SIG-M5 treated with dmso at 0.1 percent for 504 hours (cell line): ENCODE data around the gene CSH1.
"Not testable (repeated sequence)": the region's sequence is repeated elsewhere in the genome, so short reads cannot be mapped to it uniquely, and the experiment has no call there.

Experiments
- DNase-seq: peaks from one replicate; lab custom pipeline; 2025; ENCODE audit not compliant: unreplicated experiment; lab: John Stamatoyannopoulos, UW

CSH1 gene

DNA sequence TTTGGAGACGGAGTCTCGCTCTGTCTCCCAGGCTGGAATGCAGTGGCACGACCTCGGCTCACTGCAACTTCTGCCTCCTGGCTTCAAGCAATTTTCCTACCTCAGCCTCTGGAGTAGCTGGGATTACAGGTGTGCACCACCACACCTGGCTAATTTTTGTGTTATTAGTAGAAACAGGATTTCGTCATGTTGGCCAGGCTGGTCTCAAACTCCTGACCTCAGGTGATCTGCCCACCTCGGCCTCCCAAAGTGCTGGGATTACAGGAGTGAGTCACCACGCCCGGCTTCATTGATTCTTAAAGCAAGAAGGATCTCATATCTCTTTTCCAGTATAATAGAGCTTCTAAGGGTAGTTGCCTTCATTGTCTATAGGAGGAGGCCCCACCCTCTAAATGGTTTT, 8.4 kb upstream of the CSH1 start:
- DNase-seq: not testable (repeated sequence)

DNA sequence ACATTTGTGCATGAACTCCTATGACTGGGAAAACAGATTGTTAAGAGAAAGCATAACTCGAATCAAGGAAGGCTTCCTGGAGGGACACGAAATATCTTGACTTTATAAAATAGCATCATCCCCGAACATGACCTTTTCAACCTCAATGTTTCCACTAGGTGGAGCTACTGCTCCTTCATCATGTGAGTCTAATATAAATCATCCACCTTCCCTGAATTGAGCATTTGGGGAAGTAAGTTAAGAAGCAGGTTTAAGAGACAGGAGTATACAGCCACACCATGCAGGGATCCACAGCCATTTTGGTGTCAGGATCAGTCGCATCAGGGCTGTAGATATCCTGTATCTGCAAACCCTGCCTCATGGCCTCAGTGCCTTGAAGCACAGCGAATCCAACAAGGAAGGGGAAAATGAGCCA, 7.4 kb upstream of the CSH1 start:
- DNase-seq: not testable (repeated sequence)

GRCh38 chr17:63901971-63902370, 5.6 kb upstream of the CSH1 start:
- not testable (repeated sequence) for DNase-seq

DNA sequence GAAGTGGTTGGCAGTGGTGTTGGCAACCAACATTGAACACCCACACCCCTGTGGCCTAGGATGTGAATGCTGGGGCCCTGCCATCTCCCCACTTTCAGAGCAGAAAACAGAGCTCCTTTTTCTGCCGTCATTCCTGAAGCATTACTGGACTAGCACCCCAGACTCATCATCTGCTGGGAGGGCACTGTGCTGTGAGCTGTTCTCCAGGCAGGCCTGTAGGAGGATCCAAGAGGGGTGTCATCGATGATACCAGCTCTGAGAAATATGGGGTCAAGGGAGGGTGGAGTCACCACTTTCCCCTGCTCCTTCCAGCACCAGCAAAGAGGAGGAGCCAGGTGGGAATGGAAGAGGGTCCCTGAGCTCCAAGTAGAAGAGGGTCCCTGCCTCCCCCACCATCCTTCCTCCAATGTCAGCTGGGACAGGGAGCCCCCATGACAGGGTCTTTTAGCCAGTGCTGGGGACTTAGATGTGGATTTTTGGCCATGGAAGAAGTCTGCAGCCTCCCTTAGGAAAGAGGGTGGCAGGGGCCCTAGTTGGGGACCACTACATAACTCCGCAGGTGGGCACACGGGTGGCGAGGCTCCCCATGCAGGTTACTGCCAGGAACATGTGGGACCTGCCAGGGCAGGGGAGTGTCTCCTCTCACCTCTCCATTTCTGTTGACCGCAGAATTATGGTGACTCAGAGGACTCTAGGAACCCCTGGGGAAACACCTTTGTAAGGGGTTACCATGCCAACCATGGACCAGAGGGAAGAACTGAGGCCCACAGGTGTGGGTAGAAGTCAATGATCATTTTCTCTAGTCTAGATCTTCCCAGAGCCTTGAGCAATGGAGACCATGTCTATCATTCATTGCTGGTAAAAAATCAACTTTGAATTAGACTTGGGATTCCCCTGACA, 2.8 kb upstream of the CSH1 start:
- DNase-seq: not testable (repeated sequence)

GRCh38 chr17:63894821-63895220, 1.6 kb downstream of the CSH1 start:
- DNase-seq: not testable (repeated sequence)

DNA sequence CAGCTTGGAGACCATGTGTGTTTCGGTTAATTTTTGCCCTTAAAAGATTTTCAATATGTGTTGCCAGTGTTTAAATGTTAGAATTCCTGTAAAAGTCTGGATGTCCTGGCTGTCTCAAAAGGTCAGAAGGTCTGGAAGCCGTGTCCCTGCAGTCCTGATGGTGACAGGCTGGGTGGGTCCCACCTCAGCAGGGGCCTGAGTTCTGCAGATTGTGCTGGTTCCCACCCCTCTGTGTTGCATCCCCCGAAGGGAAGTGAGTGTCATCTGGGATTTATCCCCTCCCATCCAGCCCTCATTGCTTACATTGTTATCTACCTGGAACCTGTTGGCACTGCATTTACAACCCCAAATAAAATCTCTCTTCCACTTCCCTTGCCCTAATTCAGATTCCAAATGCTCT, 2.4 kb downstream of the CSH1 start:
- not testable (repeated sequence) for DNase-seq

GRCh38 chr17:63892316-63893037, 3.9 kb downstream of the CSH1 start:
- not testable (repeated sequence) for DNase-seq

GRCh38 chr17:63889026-63889848, 7.1 kb downstream of the CSH1 start:
- peak; percentile 44 for DNase-seq

- DNase-seq: not testable (repeated sequence)
These were observed 11.3 kb downstream of the CSH1 start for GRCh38 chr17:63885119-63885518.

DNA sequence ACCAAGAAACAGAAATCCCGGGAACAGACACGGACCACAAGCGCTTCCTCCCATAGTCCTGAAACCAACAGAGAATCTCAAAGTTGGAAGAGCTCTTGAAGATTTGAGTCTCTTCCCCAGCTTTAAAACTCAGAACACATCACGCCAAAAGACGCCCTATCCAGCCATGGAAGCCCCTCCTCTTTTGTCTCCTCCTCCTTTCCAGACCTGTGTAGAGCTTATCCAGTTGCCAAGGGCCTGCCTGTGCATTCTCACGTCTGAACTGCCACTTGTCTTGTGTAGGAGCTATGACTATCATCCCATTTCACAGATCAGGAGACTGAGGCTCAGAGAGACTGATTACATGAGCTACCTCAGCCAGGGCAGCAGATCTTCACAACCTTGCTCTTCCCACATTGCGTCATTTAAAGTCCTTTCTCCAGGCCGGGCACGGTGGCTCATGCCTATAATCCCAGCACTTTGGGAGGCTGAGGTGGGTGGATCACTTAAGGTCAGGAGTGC, 13.7 kb downstream of the CSH1 start:
- DNase-seq: not testable (repeated sequence)

DNA sequence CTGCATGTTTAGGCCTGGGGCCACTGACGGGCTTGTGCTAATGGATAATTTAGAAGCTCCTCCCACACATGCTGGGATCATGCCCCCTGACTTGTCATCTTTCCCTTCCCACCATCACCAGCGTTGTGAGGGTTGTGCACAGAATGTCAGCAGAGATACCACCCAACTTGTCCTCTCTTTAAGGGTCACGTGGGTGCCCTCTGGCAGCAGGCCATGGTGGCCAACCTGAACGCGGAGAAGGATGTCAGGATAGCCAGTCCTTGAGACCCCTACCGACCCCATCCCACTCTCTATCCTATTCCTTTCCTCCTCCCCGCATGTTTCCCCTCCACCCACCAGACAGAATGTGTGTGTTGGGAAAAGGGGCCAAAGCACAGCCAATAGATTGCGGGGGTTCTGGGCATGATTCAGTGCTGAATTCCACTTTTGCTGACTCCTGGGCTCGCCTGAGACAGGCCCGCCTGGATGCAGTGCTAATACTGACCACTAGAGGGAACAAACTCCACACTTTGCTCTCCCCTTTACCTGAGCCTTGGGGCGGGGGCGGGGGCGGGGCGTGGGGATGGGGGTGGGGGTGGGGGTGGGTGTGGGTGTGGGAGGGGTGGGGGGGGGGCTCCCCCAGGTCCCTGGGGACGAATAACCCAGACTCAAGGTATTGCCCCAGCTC, 14.3 kb downstream of the CSH1 start, which contains the start of gene GH2:
Gene GH2, minus strand, starts transcription at position 10 of the 667 bp plus-strand sequence. CDS start 143 bp downstream, outside the sequence.
- DNase-seq: peak; percentile 58

GRCh38 chr17:63881337-63881736, 15.0 kb downstream of the CSH1 start:
- not testable (repeated sequence) for DNase-seq

DNA sequence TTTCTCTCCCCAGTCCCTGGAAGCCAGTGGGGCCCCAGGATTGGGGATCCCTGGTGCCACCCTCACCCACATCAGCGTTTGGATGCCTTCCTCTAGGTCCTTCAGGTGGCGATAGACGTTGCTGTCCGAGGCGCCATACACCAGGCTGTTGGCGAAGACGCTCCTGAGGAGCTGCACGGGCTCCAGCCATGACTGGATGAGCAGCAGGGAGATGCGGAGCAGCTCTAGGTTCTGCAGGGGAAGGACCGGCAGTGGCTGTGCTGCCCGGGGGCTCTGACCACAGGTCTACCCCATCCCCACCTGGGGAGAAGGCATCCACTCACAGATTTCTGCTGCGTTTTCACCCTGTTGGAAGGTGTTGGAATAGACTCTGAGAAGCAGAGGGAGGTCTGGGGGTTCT, 15.7 kb downstream of the CSH1 start:
- no peak for DNase-seq

GRCh38 chr17:63878413-63878812, 18.0 kb downstream of the CSH1 start:
- not testable (repeated sequence) for DNase-seq

DNA sequence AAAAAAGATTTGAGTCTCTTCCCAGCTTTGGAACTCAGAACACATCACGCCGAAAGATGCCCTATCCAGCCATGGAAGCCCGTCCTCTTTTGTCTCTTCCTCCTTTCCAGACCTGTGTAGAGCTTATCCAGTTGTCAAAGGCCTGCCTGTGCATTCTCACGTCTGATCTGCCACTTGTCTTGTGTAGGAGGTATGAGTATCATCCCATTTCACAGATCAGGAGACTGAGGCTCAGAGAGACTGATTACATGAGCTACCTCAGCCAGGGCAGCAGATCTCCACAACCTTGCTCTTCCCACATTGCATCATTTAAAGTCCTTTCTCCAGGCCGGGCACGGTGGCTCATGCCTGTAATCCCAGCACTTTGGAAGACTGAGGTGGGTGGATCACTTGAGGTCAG, 21.7 kb downstream of the CSH1 start:
- not testable (repeated sequence) for DNase-seq

GRCh38 chr17:63874061-63874626, 22.2 kb downstream of the CSH1 start:
- not testable (repeated sequence) for DNase-seq

DNA sequence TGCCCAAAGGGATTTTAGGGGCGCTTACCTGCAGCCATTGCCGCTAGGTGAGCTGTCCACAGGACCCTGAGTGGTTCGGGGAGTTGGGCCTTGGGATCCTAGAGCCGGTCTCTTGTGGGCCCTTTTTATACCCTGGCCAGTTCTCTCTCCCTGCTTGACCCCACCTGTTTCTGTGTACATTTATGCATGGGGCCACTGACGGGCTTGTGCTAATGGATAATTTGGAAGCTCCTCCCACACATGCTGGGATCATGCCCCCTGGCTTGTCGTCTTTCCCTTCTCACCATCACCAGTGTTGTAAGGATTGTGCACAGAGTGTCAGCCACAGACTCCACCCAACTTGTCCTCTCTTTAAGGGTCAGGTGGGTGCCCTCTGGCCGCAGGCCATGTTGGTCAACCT, 22.8 kb downstream of the CSH1 start, which contains the start of gene CSH2:
Gene CSH2, minus strand, starts transcription at position 101 of the 400 bp plus-strand sequence. Its CDS starts 63 bp downstream, at position 38.
- DNase-seq: not testable (repeated sequence)

GRCh38 chr17:63871646-63872365, 24.6 kb downstream of the CSH1 start:
- DNase-seq: not testable (repeated sequence)

DNA sequence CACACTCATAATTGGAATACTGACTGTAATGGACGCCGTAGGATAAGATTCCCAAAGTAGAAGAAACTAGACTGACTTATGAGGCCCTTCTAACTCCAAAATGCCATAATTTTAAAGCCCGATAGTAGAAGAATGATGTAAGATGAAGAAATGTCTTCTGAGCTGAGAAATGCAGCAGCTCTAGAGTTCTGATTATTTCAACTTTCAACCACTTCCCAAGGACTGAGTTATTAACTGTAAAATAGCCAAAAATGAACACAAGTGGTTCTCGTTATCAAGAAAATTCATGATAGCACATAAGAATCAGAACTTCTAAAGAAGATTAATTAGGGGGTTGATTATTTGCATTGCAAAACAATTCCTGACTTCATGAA, 26.1 kb downstream of the CSH1 start:
- DNase-seq: not testable (repeated sequence)
